ELF-1 (cell line): ENCODE measurements around the gene CCDC88C.

Experiments used
- DNase-seq: peaks from one replicate; pipeline ENCODE4 v3.0.0-alpha.2; 2016; ENCODE audit warnings: low read depth, low spot score

The CCDC88C gene

GRCh38 chr14:91289464-91289863, 128.2 kb downstream of the CCDC88C start:
- no peak for DNase-seq

GRCh38 chr14:91288876-91289275, 128.7 kb downstream of the CCDC88C start:
- no peak for DNase-seq

GRCh38 chr14:91286530-91286937, 131.1 kb downstream of the CCDC88C start:
- peak; percentile 86 for DNase-seq

GRCh38 chr14:91284791-91285548, 132.7 kb downstream of the CCDC88C start:
- DNase-seq, result no peak

GRCh38 chr14:91284146-91284790, 133.4 kb downstream of the CCDC88C start:
- DNase-seq, result peak; percentile 52

GRCh38 chr14:91283666-91284065, 134.0 kb downstream of the CCDC88C start:
- peak; percentile 11 for DNase-seq

GRCh38 chr14:91282954-91283645, 134.5 kb downstream of the CCDC88C start:
- DNase-seq, result no peak

GRCh38 chr14:91281346-91281745, 136.3 kb downstream of the CCDC88C start:
- no peak for DNase-seq

GRCh38 chr14:91280129-91280528, 137.5 kb downstream of the CCDC88C start:
- DNase-seq, result no peak

GRCh38 chr14:91279354-91279753, 138.3 kb downstream of the CCDC88C start:
- no peak for DNase-seq

- no peak for DNase-seq
These were observed 139.3 kb downstream of the CCDC88C start for GRCh38 chr14:91278383-91278715.

- no peak for DNase-seq
These were observed 139.9 kb downstream of the CCDC88C start for GRCh38 chr14:91277546-91278382.

- no peak for DNase-seq
These were observed 142.8 kb downstream of the CCDC88C start for GRCh38 chr14:91274796-91275195.

- DNase-seq, result no peak
These were observed 143.7 kb downstream of the CCDC88C start for GRCh38 chr14:91273885-91274273.

GRCh38 chr14:91273273-91273884, 144.2 kb downstream of the CCDC88C start:
- DNase-seq, result no peak

- DNase-seq, result no peak
These were observed 145.0 kb downstream of the CCDC88C start for GRCh38 chr14:91272341-91273272.

- DNase-seq, result no peak
These were observed 146.0 kb downstream of the CCDC88C start for GRCh38 chr14:91271639-91272038.

GRCh38 chr14:91270619-91271018, 147.0 kb downstream of the CCDC88C start:
- DNase-seq, result no peak

- no peak for DNase-seq
These were observed 147.4 kb downstream of the CCDC88C start for GRCh38 chr14:91270188-91270587.
